SKM-1 treated with dmso at 0.1 percent for 144 hours (cell line): Measurements from ENCODE around the gene CLASP1.
"Not testable (repeated sequence)": the region's sequence is repeated elsewhere in the genome, so short reads cannot be mapped to it uniquely, and the experiment has no call there.

ENCODE experiments used
- DNase-seq: peaks from one replicate; lab custom pipeline; 2025; ENCODE audit not compliant: unreplicated experiment; lab: John Stamatoyannopoulos, UW

Gene CLASP1

DNA sequence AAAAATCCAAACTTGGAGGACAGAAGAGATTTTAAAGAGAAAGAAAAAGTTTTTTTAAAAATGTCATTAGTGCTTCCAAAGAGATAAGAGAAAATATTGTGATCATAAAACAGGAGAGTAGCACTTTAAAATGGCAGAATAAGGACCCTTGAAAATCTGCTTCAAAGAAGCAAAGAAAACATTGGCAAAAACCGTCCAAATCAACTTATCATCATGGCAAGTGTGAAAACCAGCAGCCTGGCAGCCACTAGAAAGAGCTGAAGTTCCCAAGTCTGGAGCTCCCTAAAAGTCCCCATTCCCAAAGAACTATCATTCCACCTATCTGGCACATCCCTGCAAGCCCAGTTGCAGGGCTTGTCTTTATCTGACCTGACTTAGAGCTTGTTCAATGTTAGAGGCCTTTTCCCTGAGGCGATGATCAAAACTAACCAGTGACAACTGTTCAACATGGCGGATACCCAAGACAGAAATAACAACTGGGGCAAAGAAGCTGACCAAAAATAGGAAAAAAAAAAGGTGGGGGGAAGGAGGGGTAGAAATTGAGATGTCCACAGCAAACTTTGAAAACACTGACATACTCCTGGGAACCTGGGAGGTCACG is 143.2 kb downstream of the CLASP1 start:
- DNase-seq: no peak

GRCh38 chr2:121505005-121505404 is 144.3 kb downstream of the CLASP1 start:
- DNase-seq: no peak

DNA sequence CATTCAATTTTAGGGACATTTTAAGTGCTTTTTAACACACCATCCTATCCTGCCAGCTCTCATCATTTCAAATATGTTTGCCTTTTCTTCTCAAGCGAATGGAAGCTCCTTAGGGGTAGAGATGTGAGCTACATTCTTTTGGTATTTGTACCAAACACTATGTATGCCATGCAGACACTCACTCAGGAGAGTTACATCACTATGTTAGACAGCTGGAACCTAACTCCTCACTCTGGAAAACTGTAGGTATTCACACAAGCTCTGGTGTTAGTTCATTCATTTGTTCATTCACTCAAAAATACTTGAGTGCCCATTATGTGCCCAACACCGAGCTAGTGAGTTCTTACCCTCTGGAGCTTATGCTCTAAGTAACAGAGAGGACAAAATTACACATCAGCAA is 144.9 kb downstream of the CLASP1 start:
- DNase-seq: no peak

- no peak for DNase-seq
These were observed 146.5 kb downstream of the CLASP1 start for GRCh38 chr2:121502781-121503180.

DNA sequence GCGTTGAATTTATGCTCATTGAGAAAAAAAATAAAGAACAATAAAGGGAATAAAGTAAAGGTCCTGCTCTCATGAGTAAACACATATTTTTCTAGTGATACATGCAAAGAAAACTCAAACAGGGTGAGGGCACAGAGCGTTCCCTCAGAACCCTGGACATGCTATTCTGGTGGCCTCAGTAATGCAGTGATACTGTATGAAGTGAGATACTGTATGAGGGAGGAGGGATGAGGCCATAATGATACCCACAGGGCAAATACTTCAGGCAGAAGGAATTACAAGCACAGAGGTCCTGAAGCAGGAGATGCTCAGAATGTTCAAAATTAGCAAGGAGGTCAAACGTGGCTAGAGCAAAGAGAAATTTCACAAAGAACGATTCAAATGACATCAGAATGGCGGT is 147.0 kb downstream of the CLASP1 start:
- DNase-seq: no peak

DNA sequence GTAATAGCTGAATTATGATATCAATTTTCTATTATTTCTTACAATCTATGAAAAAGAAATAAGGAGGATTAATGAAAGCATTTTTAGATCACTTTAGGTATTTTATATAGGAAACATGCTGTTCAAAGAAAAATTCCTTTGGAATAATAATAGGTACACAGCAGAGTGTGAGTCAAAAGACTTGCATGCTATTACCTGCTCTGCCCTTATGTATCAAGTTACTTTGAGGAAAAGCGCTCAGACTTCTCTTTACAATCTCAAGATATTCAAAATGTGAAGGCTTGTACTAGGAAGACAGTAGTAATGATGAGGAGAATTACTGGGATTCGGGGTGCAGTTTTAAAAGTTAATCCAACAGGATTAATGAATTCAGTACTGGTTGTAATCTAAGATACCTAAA is 147.7 kb downstream of the CLASP1 start:
- DNase-seq: no peak

GRCh38 chr2:121501031-121501430 is 148.2 kb downstream of the CLASP1 start:
- no peak for DNase-seq

DNA sequence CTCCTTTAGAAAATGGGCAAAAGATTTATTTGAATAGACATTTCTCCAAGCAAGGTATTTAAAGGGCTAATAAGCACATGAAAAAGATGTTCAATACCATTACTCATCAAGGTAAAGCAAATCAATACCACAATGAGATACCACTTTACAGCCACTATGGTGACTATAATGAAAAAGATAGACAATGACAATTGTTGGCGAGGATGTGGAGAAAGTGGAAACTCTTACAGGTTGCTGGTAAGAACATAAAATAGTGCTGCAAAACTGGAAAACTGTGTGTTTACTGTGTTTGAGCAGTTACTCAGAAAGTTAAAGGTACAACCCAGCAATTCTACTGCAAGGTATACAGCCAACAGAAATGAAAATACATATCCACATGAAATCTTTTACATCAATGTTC is 150.5 kb downstream of the CLASP1 start:
- no peak for DNase-seq

DNA sequence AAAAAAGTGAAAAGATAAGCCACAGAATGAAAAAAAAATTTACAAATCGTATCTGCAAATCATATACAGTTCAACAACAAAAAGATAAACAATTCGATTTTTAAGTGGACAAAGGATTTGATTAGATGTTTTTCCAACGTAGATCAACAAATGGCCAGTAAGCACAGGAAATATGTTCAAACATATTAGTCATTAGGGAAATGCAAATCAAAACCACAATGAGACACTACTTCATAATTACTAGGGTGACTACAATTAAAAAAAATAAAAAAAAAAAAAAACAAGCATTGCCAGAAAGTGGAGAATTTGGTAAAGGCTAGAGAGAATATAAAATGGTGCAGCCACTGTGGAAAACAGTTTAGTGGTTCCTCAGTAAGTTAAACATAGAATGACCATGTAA is 156.9 kb downstream of the CLASP1 start:
- no peak for DNase-seq

- DNase-seq: no peak
These were observed 157.7 kb downstream of the CLASP1 start for GRCh38 chr2:121491518-121491917.

DNA sequence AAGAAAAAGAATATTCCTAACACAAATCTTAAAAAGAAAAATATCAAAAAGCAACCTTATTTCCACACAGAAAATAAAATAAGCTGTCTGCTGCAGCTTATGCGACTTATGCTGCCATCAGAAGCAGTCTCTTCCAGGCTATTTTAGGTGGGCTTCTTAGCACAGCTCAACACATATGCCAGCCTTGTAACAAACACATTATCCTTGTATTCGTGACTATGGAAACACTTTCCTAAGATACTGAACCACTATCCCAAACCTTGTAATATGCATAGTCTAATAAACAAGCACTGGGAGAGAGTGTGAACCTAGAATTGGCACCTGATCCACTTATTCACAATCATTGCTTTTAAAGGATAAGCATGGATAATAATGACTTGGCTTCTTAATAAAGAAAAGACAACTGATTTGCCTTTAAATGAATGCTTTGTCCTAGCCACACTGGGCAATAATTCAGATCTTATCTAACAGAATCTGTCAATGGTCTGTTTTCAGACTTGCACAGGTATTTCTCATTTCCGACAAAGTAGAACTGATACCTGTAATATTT is 158.6 kb downstream of the CLASP1 start:
- DNase-seq: no peak

DNA sequence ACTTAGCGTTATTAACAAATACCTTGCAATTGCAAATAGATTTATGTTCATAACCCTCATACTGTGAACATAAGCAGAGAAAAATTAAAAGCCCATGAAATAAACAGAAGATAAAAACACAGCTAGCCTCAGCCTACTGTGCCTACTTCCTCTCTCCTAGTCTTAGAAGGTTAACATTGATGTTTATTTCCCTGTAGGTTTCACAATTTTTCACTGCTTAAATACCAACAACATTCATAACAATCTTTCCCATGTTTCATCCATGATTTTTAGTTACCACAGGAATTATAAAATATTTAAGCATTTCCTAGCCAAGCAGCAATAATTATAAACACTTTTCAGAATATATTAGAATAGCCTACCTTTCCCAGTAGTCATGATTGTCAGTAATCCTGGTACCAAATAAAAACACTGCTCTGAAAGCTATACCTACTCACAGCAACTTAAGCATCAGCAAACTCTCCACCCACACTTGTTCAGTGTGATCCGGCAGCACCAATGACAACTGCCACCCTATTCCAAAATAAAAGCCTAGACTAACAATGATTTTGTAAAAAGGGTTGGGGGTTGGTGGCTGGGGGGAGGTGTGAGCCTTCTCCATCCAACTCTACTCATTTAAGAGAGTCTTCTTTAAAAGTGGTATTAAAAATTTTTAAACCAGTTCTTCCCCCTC is 159.2 kb downstream of the CLASP1 start:
- DNase-seq: no peak

DNA sequence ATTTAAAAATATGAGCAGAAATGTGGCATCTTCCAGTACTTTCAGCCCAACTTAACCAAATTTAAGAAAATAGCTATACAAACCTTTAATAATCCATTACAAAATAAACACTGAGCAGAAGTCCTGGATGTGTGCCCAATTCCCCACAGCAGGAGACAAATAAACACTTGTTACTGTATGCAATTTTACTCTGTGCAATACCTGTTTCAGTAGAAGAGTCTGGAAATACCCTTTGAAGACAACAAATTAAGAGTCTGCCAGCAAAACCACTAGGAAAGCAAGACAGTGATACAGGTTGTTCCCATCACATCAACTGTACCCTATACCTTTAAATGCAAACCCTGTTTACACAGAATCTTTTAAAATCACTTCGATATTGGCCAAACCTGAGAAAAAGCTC is 160.0 kb downstream of the CLASP1 start:
- no peak for DNase-seq

DNA sequence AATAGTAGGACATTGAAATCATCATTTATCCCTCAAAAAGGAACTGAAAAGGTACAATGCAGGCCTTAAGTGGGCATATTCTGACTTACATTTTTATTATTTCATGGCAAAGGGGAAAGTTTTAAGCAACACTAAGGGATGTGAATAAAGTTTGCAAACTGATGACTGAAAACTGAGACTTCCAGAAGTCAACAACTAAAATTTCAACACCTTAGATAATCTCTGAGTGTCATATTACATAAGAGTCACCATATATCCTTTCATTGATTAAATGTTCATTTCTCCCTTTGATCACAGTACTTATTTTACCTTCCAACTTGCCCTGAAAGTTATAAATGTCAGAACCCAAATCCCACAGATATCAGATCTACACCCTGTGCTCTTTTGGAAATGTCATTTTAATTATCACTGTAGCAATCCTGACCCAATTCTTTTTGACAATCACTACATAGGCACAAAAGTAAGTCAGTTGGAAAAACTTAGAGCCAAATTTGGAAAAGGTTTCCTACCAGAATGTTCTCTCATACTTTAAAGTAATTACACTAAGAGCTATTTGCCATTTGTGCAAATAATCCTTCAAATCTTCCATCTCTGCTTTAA is 163.0 kb downstream of the CLASP1 start:
- DNase-seq: no peak

DNA sequence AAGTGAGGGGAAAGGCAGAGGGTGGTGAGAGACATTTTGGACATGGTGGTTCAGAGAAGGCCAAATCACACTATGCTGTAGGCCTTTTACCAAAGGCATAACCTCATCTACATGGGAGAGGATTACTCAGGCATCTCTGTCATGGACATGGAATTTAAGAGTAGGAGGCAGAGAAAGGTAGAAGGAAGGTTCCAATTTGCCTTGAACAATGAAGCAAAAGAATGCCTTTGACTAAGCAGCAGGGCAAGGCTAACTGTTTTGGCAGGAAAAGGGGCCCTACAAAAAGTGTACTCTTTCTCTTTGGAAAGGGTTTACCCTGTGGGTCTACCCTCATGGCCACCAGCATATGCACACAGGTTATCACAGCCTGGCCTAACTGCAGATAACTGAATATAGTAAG is 164.2 kb downstream of the CLASP1 start:
- DNase-seq: no peak

GRCh38 chr2:121483846-121484245 is 165.4 kb downstream of the CLASP1 start:
- DNase-seq: no peak

DNA sequence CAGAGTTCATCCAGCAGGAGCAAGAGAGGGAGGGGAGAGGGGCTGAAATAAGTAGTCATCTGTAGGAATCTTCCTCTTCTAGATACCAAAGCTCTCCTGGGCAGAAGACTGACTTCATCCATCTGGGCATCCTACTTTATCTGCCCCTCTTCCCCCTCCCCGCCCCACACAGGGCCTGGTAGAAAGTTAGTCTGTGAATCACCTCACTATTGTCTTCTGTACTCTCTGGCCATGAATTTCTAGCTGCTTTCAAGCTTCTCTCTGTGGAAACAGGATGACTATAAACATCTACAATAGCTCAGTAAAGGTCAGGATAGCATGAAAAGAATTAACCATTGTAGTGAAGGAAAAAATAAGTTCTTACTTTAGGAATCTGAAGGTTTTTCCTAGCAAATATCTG is 166.2 kb downstream of the CLASP1 start:
- DNase-seq: no peak

DNA sequence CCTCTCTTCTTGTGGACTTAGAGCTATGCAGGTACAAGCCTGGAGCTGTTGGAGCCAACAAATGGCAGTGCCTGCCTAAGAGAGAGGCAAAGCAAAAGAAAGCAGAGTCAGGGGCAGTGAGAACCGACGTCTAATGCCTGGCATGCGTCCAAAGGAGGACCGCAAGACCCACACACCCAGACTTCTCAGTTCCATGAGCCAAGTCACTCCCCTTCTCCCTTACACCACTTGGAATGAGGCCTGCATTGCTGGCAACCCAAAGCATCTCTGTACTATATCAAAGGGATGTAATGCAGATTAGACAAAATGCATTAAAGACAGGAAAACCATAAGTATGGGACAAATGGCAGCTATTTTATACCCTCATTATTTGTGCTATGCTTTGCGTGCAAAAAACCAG is 168.4 kb downstream of the CLASP1 start:
- no peak for DNase-seq

GRCh38 chr2:121479882-121480522 is 169.3 kb downstream of the CLASP1 start:
- no peak for DNase-seq

DNA sequence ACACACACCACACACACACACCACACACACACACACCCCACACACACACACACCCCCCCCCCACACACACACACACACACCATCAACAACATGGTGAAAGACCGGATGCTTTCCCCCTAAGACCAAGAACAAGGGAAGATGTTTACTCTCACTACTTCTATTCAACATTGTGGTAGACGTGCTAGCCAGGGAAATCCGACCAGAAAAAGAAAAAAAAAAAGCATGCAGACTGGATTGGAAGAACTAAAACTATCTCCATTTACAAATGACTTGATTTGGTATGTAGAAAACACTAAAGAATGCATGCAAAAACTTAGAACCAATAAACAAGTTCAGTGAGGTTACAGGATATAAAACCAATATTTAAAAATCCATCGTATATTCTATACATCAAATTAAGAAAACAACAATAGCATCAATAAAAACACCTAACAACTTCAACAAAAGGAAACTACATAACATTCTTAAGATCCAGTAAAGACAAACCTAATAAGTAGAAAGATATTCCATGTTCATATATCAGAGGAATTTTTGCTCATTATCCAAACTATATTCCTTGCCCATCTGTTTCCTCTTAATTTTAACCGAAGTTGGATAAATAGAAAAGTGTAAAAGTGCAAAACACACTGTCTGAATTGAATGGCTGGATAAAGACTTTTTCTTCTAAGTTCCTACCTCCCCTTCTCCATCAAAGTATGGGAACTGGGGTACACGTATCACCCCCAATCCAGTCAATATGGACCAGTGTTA is 170.1 kb downstream of the CLASP1 start:
- DNase-seq: no peak

- DNase-seq: not testable (repeated sequence)
These were observed 170.8 kb downstream of the CLASP1 start for GRCh38 chr2:121478358-121478995.
